T-helper 17 cell (primary cell): ENCODE results near the gene CDC45. TPM values are rescaled to one million over a fixed set of nuclear protein-coding genes. Genes with fewer than 3 reads are reported as not detected.

Experiments used
- ATAC-seq: fragments of 150-1000 bp; cut with Tn5 transposase; 2 replicates; pipeline ENCODE4 v1.10.0; 2021; ENCODE audit warnings: mild to moderate bottlenecking, moderate library complexity
- DNase-seq, 3 donors: peaks; one replicate each; pipeline versions ENCODE4 v3.0.0 to v3.0.0-alpha.2; 2020 to 2021
- H3K9me3 ChIP-seq: one replicate; pipeline ENCODE4 v1.7.0; 2013; ENCODE audit warnings: low read length, mild to moderate bottlenecking; ENCODE audit not compliant: control insufficient read depth, poor library complexity, severe bottlenecking
- H3K27ac Mint-ChIP-seq: one replicate; pipeline ENCODE4 v1.8.0; 2022; ENCODE audit warnings: mild to moderate bottlenecking, moderate library complexity, mixed read lengths
- H3K27me3 Mint-ChIP-seq: one replicate; pipeline ENCODE4 v1.8.0; 2022; ENCODE audit warnings: mixed read lengths
- H3K36me3 Mint-ChIP-seq: one replicate; pipeline ENCODE4 v1.8.0; 2022; ENCODE audit warnings: low read depth, mixed read lengths
- H3K4me1 Mint-ChIP-seq: one replicate; pipeline ENCODE4 v1.8.0; 2022; ENCODE audit warnings: mild to moderate bottlenecking, mixed read lengths
- H3K4me3 Mint-ChIP-seq: one replicate; pipeline ENCODE4 v1.8.0; 2022; ENCODE audit warnings: mild to moderate bottlenecking, moderate library complexity, mixed read lengths
- total RNA-seq, 4 donors: library from RNA in 2 of 4; stranded (reverse) in 2 of 4; gene quantifications; one replicate each; pipeline ENCODE4 v1.2.3 and lab custom pipeline; 2022 to 2026

The CDC45 gene
- total RNA-seq, 2 donors from 2014 or later = 0.32 to 0.37 TPM

- ATAC-seq (no peak), DNase-seq (no peak)
- Mint-ChIP-seq H3K36me3 (peaks cover 2% of the 10 kb centered on the region), H3K27me3 (peaks cover 33% of the 10 kb centered on the region), H3K27ac (no peak overlapping the region), H3K4me1 (peaks cover 11% of the 10 kb centered on the region), H3K4me3 (no peak overlapping the region)
- no peaks in the 10 kb centered on the region for H3K9me3 ChIP-seq
Observed at GRCh38 chr22:19522190-19522880, 42.6 kb downstream of the CDC45 start.

GRCh38 chr22:19522881-19523239 lies 43.1 kb downstream of the CDC45 start:
- Mint-ChIP-seq H3K4me3 (peak overlapping the region; percentile 75), H3K27ac (no peak overlapping the region), H3K27me3 (peaks cover 33% of the 10 kb centered on the region)

DNA sequence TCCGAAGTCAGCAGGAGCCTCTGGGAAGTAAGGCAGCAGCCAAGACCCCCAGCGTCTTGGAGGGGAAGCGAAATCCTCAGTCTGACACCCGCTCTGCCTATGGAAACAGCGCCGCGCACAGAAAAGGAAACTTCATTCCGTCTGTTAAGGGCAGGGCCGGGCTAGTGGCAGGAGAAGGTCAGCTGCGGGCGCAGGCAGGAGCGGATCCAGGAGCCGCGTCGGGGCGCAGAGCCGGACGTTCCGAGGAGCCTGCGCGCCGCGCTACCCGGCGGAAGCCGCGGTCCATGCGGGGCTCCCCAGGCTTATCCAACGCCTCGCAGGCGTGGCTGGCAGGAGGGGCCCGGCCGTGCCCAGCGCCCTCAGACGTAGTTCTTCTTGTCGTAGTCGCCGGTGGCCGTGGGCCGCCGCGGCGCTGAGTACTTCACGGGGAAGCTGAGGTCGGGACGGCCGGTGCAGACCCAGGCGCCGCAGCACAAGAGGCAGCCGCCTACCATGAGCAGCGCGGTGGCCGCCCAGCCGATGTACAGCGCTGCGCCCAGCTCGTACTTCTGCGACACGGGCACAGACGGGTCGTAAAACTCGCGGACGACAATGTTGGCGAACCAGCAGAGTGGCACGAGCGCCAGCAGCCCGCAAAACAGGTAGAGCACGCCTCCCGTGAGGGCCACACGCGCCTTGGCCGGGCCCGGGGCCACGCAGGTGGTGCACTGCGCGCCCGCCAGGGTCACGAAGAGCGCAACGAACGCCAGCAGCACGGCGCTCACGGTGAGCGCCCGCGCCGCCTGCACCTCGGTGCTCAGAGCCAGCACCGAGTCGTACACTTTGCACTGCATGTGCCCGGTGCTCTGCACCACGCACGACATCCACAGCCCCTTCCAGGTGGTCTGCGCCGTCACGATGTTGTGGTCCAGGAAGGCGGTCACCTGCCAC lies 43.8 kb downstream of the CDC45 start:
- peak; percentile 61 for ATAC-seq
- no peaks in the 10 kb centered on the region for H3K9me3 ChIP-seq
- no peak overlapping the region for H3K27ac Mint-ChIP-seq
- peak overlapping the region; percentile 75 for H3K4me3 Mint-ChIP-seq
- H3K27me3 Mint-ChIP-seq = peaks cover 33% of the 10 kb centered on the region
- DNase-seq = no peak
- H3K4me1 Mint-ChIP-seq = peaks cover 11% of the 10 kb centered on the region
- H3K36me3 Mint-ChIP-seq = peaks cover 2% of the 10 kb centered on the region

More at GRCh38 chr22:19522881-19523239, 43.1 kb downstream of the CDC45 start:
- Mint-ChIP-seq H3K4me1 (peaks cover 11% of the 10 kb centered on the region), H3K36me3 (peaks cover 2% of the 10 kb centered on the region)
- no peak for DNase-seq
- ATAC-seq = no peak
- no peaks in the 10 kb centered on the region for H3K9me3 ChIP-seq

GRCh38 chr22:19524170-19525115 lies 44.7 kb downstream of the CDC45 start, which contains the start of gene CLDN5:
CLDN5 (minus strand) TSS chr22:19524410; CDS start chr22:19524255, 155 bp downstream.
- peaks cover 11% of the 10 kb centered on the region for H3K4me1 Mint-ChIP-seq
- no peak for DNase-seq
- peaks cover 2% of the 10 kb centered on the region for H3K36me3 Mint-ChIP-seq
- no peak for ATAC-seq
- no peaks in the 10 kb centered on the region for H3K9me3 ChIP-seq
- no peak within 1 kb of the TSS for H3K27ac Mint-ChIP-seq
- H3K4me3 Mint-ChIP-seq = peak within 1 kb of the TSS; percentile 77
- peaks cover 33% of the 10 kb centered on the region for H3K27me3 Mint-ChIP-seq

GRCh38 chr22:19525116-19525660 lies 45.5 kb downstream of the CDC45 start:
- Mint-ChIP-seq H3K27me3 (peaks cover 33% of the 10 kb centered on the region), H3K4me3 (peak overlapping the region; percentile 77), H3K36me3 (peaks cover 2% of the 10 kb centered on the region), H3K27ac (no peak overlapping the region), H3K4me1 (peaks cover 11% of the 10 kb centered on the region)
- no peaks in the 10 kb centered on the region for H3K9me3 ChIP-seq
- ATAC-seq (no peak), DNase-seq (no peak)

GRCh38 chr22:19525666-19526065 lies 45.9 kb downstream of the CDC45 start:
- H3K27ac Mint-ChIP-seq = no peak overlapping the region
- peaks cover 2% of the 10 kb centered on the region for H3K36me3 Mint-ChIP-seq
- ATAC-seq (no peak), DNase-seq (no peak)
- H3K9me3 ChIP-seq = no peaks in the 10 kb centered on the region
- H3K27me3 Mint-ChIP-seq = peaks cover 33% of the 10 kb centered on the region
- peak overlapping the region; percentile 66 for H3K4me3 Mint-ChIP-seq
- H3K4me1 Mint-ChIP-seq = peaks cover 11% of the 10 kb centered on the region

- peaks cover 11% of the 10 kb centered on the region for H3K4me1 Mint-ChIP-seq
- H3K27me3 Mint-ChIP-seq = peaks cover 33% of the 10 kb centered on the region
- no peaks in the 10 kb centered on the region for H3K9me3 ChIP-seq
- no peak for DNase-seq
- H3K27ac Mint-ChIP-seq = no peak overlapping the region
- no peak for ATAC-seq
- H3K4me3 Mint-ChIP-seq = peak overlapping the region; percentile 66
- H3K36me3 Mint-ChIP-seq = peaks cover 2% of the 10 kb centered on the region
Observed at GRCh38 chr22:19526076-19526701, 46.5 kb downstream of the CDC45 start.

GRCh38 chr22:19526702-19527111 lies 47.0 kb downstream of the CDC45 start:
- ATAC-seq = no peak
- peaks cover 2% of the 10 kb centered on the region for H3K36me3 Mint-ChIP-seq
- DNase-seq = no peak
- peak overlapping the region; percentile 66 for H3K4me3 Mint-ChIP-seq
- no peak overlapping the region for H3K27ac Mint-ChIP-seq
- H3K4me1 Mint-ChIP-seq = peaks cover 11% of the 10 kb centered on the region
- H3K9me3 ChIP-seq = no peaks in the 10 kb centered on the region
- H3K27me3 Mint-ChIP-seq = peaks cover 33% of the 10 kb centered on the region

DNA sequence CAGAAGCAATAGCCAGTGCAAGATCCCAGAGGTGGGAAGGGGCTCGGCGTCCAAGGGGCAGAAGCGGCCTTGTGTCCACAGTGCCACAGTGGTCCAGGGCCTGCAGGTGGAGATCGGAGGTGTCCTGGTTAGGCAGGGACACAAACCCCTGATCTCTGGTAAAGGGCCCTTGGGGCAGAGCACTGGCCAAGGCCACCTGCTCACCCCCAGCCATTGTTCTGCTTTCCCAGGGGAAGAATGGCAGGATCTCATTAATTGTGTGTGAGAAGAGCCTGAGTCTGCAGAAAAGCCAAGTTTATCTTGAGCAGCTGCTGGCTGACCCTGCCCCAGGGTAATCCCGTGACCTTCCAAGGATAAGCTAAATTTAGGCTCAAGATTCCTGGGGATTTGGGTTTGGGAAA lies 47.6 kb downstream of the CDC45 start:
- Mint-ChIP-seq H3K27me3 (peaks cover 33% of the 10 kb centered on the region), H3K27ac (no peak overlapping the region), H3K4me3 (no peak overlapping the region), H3K4me1 (peaks cover 11% of the 10 kb centered on the region), H3K36me3 (peaks cover 2% of the 10 kb centered on the region)
- ATAC-seq (no peak), DNase-seq (no peak)
- no peaks in the 10 kb centered on the region for H3K9me3 ChIP-seq

DNA sequence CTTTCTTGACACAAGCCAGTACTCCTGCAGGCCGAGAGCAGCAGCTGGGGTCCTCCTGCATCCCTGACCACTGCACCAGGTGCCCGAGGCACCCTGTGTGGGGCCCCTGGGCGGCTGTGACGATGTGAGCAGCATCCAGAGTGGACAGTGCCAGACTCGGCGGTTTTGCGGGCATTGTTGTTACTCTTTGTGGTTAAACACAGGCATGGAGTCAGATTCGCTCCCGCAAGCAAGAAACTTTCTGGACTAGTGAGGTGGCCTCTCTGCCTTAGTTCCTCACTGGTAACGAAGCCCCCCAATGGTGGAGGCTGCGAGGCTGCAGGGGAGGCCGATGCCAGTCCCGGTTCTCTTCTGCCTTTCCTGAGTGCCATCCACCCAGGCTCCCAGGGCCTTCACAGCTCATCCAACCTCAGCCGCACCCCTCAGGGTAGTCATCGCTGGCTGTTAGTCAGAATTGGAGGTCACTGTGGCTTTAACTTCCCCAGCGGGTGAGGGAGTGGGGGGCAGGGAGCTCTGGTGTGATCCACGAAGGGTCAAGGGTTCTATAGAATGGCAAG lies 48.2 kb downstream of the CDC45 start:
- H3K27ac Mint-ChIP-seq = no peak overlapping the region
- no peak overlapping the region for H3K4me3 Mint-ChIP-seq
- no peaks in the 10 kb centered on the region for H3K9me3 ChIP-seq
- H3K4me1 Mint-ChIP-seq = peaks cover 8% of the 10 kb centered on the region
- H3K27me3 Mint-ChIP-seq = peaks cover 33% of the 10 kb centered on the region
- DNase-seq (no peak), ATAC-seq (no peak)
- peaks cover 2% of the 10 kb centered on the region for H3K36me3 Mint-ChIP-seq

- H3K27ac Mint-ChIP-seq = no peak overlapping the region
- no peak overlapping the region for H3K4me3 Mint-ChIP-seq
- peaks cover 1% of the 10 kb centered on the region for H3K4me1 Mint-ChIP-seq
- H3K36me3 Mint-ChIP-seq = no peaks in the 10 kb centered on the region
- H3K27me3 Mint-ChIP-seq = peaks cover 37% of the 10 kb centered on the region
- DNase-seq (no peak), ATAC-seq (no peak)
- no peaks in the 10 kb centered on the region for H3K9me3 ChIP-seq
Observed at GRCh38 chr22:19529811-19530210, 50.1 kb downstream of the CDC45 start.

DNA sequence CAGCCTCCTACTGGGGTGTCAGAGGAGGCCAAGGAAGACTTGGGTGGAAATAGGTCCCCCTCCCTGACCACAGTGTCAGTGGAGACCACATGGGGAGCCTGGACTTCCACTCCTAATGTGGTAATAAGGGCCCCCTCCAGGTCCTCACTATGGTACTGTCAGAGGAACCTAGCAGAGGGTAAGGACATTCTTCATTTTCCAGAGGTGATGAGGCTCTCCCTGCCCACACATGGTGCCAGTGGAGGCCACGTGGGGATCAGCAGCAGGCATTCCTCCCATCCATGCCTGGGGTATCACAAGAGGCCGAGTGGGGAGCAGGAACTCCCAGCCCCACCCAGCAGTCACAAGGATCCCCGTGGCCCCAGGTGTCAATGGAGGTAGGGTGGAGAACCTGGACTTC lies 51.0 kb downstream of the CDC45 start:
- ATAC-seq (no peak), DNase-seq (no peak)
- Mint-ChIP-seq H3K36me3 (no peaks in the 10 kb centered on the region), H3K4me1 (peaks cover 2% of the 10 kb centered on the region), H3K27me3 (peaks cover 27% of the 10 kb centered on the region), H3K4me3 (no peak overlapping the region), H3K27ac (no peak overlapping the region)
- no peaks in the 10 kb centered on the region for H3K9me3 ChIP-seq
